Measurements from ENCODE around the gene NMRK1. TPM values are rescaled to one million over a fixed set of nuclear protein-coding genes. Genes with fewer than 3 reads are reported as not detected.

Gene NMRK1
- total RNA-seq, 1 experiment from 2014 or later: 7.8 TPM

DNA sequence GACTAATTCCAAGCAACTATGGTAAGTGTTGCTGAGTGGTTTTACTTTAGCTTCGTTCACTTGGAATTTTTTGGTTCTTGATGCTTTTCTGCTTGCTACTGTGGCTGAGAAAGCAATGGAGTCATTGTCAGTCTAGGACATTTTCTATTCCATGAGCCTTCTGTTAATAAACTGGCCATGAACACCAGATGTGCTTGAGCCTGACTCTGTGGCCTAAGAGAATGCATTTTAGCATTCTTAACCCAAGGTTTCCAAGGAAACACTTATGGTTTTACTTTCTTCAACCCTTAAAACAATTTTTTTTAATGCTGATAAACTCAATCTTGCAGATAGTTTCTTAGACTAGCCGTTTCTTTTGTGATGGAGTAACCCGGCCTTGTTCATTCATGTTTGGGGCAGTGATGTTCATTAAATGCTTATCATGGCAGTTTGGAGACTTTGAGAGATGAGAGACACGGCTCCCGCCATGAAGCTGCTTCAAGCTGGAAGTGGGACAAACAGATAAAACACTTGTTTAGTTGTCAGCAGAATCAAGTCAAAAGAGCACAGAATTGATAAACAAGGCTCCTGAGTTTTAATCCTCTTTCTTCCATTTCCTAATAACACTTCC lies 42.8 kb upstream of the NMRK1 start:
- no peak for ATAC-seq
- ChIA-PET RAD21 (ENCODE audit: low non-redundant PET in 1 of 2, low total read pairs in 2 of 2, uncharacterized antibody in 2 of 2, unreplicated experiment in 2 of 2) (no interaction called here), POLR2A (no interaction called here), CTCF (no interaction called here)
- H4K20me1 ChIP-seq (ENCODE audit: insufficient read depth): no peaks in the 10 kb centered on the region
- DNase-seq (ENCODE audit: low read depth, low spot score): no peak
- no peak overlapping the region for H3K4me3 ChIP-seq (replicated peaks in 1 of 2; ENCODE audit: low read depth in 1 of 2, low read length in 2 of 2)
- H3K27me3 ChIP-seq (ENCODE audit: insufficient read depth, low read length): no peaks in the 10 kb centered on the region
- H3K4me1 ChIP-seq (ENCODE audit: control insufficient read depth in 1 of 2, insufficient read depth in 2 of 2, low read length in 2 of 2): no peaks in the 10 kb centered on the region
- H3K79me2 ChIP-seq (ENCODE audit: insufficient read depth, low read length): no peaks in the 10 kb centered on the region
- no peaks in the 10 kb centered on the region for H3K9me2 ChIP-seq (ENCODE audit: insufficient read depth)
- H3K4me2 ChIP-seq (ENCODE audit: low read length): no peak overlapping the region
- no peaks in the 10 kb centered on the region for H3K9me3 ChIP-seq (ENCODE audit: control insufficient read depth in 1 of 2, insufficient read depth in 1 of 2, low read depth in 1 of 2, low read length in 2 of 2)
- H3K27ac ChIP-seq (ENCODE audit: low read depth, low read length): no peak overlapping the region
- no peak for TF ChIP-seq EGR1 (IDR thresholded peaks at IDR 0.05; ENCODE audit: low read depth)
- TF ChIP-seq SIN3A (IDR thresholded peaks at IDR 0.05; ENCODE audit: low read depth): no peak
- TF ChIP-seq YY1 (IDR thresholded peaks at IDR 0.05; ENCODE audit: extremely low read depth, insufficient replicate concordance, low read depth, low read length): no peak
- TF ChIP-seq CEBPB (IDR thresholded peaks at IDR 0.05; ENCODE audit: low read depth): no peak
- TF ChIP-seq, protein P1, sequence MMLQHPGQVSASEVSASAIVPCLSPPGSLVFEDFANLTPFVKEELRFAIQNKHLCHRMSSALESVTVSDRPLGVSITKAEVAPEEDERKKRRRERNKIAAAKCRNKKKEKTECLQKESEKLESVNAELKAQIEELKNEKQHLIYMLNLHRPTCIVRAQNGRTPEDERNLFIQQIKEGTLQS (IDR thresholded peaks at IDR 0.05): no peak
- no peak for TF ChIP-seq ZBTB33 (IDR thresholded peaks at IDR 0.05; ENCODE audit: extremely low read depth, insufficient replicate concordance, low read length)
- no peak for TF ChIP-seq ELF1 (IDR thresholded peaks at IDR 0.05; ENCODE audit: borderline replicate concordance, low read depth)
- TF ChIP-seq EZH2 (IDR thresholded peaks at IDR 0.05): no peak
- no peak for TF ChIP-seq TCF7L2 (IDR thresholded peaks at IDR 0.05; ENCODE audit: borderline replicate concordance, extremely low read depth, insufficient read depth, insufficient read length)
- no peak for TF ChIP-seq JUND (IDR thresholded peaks at IDR 0.05)
- no peak for TF ChIP-seq MAX (IDR thresholded peaks at IDR 0.05)
- TF ChIP-seq RAD21 (IDR thresholded peaks at IDR 0.05; ENCODE audit: low read depth): no peak
- TF ChIP-seq SRF (IDR thresholded peaks at IDR 0.05; ENCODE audit: low read depth): no peak
- TF ChIP-seq POLR2A (IDR thresholded peaks at IDR 0.05; ENCODE audit: borderline replicate concordance, extremely low read depth, insufficient read depth, insufficient read length): no peak
- TF ChIP-seq, protein P2, sequence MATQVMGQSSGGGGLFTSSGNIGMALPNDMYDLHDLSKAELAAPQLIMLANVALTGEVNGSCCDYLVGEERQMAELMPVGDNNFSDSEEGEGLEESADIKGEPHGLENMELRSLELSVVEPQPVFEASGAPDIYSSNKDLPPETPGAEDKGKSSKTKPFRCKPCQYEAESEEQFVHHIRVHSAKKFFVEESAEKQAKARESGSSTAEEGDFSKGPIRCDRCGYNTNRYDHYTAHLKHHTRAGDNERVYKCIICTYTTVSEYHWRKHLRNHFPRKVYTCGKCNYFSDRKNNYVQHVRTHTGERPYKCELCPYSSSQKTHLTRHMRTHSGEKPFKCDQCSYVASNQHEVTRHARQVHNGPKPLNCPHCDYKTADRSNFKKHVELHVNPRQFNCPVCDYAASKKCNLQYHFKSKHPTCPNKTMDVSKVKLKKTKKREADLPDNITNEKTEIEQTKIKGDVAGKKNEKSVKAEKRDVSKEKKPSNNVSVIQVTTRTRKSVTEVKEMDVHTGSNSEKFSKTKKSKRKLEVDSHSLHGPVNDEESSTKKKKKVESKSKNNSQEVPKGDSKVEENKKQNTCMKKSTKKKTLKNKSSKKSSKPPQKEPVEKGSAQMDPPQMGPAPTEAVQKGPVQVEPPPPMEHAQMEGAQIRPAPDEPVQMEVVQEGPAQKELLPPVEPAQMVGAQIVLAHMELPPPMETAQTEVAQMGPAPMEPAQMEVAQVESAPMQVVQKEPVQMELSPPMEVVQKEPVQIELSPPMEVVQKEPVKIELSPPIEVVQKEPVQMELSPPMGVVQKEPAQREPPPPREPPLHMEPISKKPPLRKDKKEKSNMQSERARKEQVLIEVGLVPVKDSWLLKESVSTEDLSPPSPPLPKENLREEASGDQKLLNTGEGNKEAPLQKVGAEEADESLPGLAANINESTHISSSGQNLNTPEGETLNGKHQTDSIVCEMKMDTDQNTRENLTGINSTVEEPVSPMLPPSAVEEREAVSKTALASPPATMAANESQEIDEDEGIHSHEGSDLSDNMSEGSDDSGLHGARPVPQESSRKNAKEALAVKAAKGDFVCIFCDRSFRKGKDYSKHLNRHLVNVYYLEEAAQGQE (IDR thresholded peaks at IDR 0.05; ENCODE audit: low read depth): no peak
- no peak for TF ChIP-seq FOSL1 (IDR thresholded peaks at IDR 0.05; ENCODE audit: low read depth)
- no peak for TF ChIP-seq ZNF274 (IDR thresholded peaks at IDR 0.05; ENCODE audit: low read depth, low read length)
- BruUV-seq (replicated peaks): no TSS peak
- no peak overlapping the region for H2AFZ ChIP-seq (ENCODE audit: low read depth, low read length, poor library complexity, severe bottlenecking)
- H3K36me3 ChIP-seq (ENCODE audit: control insufficient read depth in 1 of 2, insufficient read depth in 2 of 2, low read length in 2 of 2): no peaks in the 10 kb centered on the region
- H3K9ac ChIP-seq (ENCODE audit: low read length): no peak overlapping the region
- intact Hi-C loops (cut with micrococcal nuclease): no loop called here

Data from HCT116 (cell line).